Gastroesophageal sphincter (tissue), 3 donors: ENCODE data around the gene DCLK2.

ENCODE experiments used
- POLR2A ChIP-seq, 2 donors: fragments of 450-650 bp; IDR thresholded peaks; one replicate each; pipeline ENCODE4 v1.6.1; 2017; ENCODE audit warnings: antibody characterized with exemption in 2 of 2, mild to moderate bottlenecking in 2 of 2, moderate library complexity in 1 of 2
- POLR2AphosphoS5 ChIP-seq: sonication (generic); formaldehyde crosslinking; IDR thresholded peaks from one replicate; pipeline ENCODE4 v1.6.1; 2017; ENCODE audit warnings: antibody characterized with exemption
- TF ChIP-seq, protein P1 (sequence below), 4 experiments: fragments of 200-600 bp in 2 of 4; fragments of 450-650 bp in 2 of 4; sonication (generic) in 1 of 4; IDR thresholded peaks; one replicate each; pipeline ENCODE4 v1.5.1; 2017 to 2019; ENCODE audit warnings: antibody characterized with exemption in 4 of 4, mild to moderate bottlenecking in 2 of 4, moderate library complexity in 2 of 4

- TF ChIP-seq, protein P1, sequence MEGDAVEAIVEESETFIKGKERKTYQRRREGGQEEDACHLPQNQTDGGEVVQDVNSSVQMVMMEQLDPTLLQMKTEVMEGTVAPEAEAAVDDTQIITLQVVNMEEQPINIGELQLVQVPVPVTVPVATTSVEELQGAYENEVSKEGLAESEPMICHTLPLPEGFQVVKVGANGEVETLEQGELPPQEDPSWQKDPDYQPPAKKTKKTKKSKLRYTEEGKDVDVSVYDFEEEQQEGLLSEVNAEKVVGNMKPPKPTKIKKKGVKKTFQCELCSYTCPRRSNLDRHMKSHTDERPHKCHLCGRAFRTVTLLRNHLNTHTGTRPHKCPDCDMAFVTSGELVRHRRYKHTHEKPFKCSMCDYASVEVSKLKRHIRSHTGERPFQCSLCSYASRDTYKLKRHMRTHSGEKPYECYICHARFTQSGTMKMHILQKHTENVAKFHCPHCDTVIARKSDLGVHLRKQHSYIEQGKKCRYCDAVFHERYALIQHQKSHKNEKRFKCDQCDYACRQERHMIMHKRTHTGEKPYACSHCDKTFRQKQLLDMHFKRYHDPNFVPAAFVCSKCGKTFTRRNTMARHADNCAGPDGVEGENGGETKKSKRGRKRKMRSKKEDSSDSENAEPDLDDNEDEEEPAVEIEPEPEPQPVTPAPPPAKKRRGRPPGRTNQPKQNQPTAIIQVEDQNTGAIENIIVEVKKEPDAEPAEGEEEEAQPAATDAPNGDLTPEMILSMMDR (IDR thresholded peaks at IDR 0.05): no peak
- TF ChIP-seq POLR2A (IDR thresholded peaks at IDR 0.05): no peak
- TF ChIP-seq POLR2AphosphoS5: no peak
These were observed 156.0 kb downstream of the DCLK2 start for GRCh38 chr4:150234246-150234645.
